ENCODE results near the gene CUX1.

CUX1 gene

DNA sequence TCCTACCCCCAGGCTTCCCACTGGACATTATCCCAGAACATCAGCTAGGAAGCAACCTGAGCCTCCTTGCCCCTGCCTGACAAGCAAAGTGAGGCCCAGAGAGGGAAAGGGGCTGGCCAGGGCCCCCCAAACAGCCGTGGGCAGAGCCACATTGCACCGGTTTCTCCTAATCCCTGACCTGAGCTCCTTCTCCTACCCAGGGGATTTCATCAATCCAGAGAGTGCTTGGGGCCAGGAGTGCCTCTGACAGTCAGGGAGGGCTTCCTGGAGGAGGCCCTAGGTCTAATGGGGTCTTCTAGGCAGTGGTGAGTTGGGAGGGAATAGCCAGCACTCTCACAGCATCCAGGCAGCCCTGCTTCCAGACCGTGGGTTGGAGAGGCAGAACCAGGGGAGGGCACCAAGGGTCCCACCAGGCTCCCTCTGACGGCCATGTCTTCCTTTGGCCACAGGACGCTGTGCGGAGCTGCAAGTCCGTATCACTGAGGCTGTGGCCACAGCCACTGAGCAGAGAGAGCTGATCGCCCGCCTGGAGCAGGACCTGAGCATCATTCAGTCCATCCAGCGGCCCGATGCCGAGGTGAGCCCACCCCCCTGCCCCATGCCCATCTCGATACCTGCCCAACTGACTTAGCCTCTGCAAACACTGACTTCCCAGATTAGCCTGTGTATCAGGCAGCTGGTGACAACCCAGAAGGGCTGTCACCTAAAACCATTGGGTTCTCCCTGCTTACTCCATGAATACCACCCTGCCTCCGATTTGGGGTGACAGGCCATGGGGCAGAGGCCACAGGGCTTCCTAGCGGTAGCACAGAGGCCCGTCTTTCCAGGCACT lies 455.7 kb downstream of the CUX1 start:
- no peak for DNase-seq (ENCODE audit: extremely low read depth in 1 of 2, low read depth in 1 of 2)

DNA sequence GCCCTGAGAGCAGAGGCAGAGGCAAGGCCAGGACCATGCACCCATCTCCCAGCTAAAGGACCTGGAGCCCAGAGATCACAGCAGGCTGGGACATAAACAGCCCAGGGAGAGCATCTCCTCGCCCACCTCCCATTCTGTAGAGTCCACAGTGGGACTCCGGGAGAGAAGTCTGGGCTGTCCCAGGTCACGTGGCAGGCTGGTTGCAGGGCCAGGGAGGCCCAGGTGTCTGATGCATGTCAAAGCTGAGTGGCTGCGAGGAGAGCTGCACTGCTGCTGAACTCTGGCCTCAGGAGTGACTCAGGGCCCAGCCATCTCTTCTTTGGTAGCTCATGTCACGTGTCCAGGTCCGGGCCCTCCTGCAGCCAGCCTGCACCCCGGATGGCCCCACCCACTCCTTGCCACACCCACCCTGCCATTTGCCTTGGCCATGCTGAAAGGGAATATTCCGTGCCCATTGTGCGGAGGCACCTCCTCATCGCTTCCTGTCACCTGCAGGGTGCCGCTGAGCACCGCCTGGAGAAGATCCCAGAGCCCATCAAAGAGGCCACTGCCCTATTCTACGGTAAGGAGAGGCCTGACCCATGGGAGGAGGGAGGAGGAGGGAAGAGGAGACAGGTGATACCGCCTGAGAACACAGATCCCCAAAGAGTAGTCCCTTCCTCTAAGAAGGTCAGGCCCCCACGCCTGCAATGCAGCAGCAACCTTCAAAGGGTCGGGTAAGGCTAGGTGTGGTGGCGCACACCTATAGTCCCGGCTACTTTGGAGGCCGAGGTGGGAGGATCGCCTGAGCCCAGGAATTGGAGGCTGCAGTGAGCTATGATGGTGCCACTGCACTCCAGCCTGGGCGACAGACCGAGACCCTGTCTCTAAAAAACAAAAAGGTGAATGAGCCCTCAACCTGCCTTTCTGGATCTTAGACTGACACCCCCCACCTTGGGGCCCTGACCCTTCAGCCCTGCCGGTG lies 456.6 kb downstream of the CUX1 start:
- DNase-seq (ENCODE audit: extremely low read depth in 1 of 2, low read depth in 1 of 2) = no peak

DNA sequence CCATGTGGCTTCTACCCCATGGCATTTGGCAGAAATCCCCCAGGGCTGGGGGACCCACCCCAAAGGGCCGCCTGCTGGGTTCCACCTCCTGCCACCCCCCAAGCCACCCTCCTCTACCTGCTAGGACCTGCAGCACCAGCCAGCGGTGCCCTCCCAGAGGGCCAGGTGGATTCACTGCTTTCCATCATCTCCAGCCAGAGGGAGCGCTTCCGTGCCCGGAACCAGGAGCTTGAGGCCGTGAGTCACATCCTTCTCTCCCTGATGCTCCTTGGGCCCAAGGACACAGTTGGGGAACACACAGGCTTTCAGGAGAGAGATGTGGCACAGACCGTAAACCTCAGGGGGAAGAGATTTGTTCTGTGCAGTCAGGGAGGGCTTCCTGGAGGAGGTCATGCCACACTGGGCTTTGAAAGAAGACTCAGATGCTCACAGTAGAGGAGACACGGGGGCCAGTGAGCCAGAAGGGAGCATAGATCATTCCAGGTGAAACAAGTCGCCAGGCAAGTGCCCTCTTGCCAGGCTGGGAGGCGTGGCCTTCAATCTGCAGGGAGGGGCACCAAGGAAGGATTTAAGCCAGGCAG lies 457.8 kb downstream of the CUX1 start:
- DNase-seq (ENCODE audit: extremely low read depth in 1 of 2, low read depth in 1 of 2) = no peak

DNA sequence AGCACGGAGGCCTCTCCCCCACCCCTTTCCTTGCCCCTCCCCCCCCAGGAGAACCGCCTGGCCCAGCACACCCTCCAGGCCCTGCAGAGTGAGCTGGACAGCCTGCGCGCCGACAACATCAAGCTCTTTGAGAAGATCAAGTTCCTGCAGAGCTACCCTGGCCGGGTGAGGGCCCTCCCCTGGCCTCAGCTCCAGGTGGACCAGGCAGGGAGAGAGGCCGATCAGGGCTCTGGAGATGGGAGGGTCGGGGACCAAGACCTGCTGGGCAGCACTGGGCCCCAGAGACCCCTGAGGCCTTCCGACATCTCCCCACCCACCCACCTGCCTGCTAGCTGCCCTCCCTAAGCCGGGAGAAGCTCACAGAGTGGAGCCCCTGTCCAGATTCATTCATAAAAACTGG lies 460.5 kb downstream of the CUX1 start:
- DNase-seq (ENCODE audit: extremely low read depth in 1 of 2, low read depth in 1 of 2) = no peak

DNA sequence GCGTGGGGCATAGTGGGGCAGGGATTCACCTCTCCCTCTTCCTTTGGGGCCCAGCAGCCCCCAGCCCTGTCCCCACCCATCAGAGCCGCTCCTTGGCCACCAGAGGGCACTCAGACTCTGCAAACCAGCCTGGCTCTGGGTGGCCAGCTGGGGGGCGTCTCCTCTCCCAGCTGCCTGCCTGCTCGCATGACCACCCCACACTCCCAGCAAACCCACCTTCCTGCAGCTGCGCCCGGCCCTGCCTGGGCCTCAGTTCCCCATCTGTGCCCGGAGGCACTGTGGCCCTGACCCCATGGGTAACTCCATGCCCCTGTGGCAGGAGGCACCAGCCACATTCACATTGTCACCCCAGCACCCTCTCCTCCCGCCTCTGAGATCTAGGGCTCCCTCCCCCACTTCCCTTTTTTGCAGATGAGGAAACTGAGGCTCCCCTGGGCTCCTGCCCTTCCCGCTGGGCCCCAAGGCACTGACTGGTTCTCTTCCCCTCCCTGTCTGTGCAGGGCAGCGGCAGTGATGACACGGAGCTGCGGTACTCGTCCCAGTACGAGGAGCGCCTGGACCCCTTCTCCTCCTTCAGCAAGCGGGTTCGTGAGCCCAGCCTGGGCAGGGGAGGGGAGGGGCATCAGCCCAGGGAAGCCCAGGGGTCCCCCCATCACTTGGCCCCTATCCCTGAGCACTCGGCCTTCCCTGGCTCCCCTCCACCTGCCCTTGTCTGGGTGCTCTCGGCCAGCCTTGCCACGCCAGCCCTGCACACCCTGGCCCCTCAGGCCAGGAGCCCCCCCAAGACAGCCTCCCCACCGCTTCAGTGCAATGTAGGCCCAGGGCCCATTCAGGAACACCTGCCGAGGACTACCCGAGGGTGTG lies 462.3 kb downstream of the CUX1 start:
- DNase-seq (ENCODE audit: extremely low read depth in 1 of 2, low read depth in 1 of 2) = no peak

DNA sequence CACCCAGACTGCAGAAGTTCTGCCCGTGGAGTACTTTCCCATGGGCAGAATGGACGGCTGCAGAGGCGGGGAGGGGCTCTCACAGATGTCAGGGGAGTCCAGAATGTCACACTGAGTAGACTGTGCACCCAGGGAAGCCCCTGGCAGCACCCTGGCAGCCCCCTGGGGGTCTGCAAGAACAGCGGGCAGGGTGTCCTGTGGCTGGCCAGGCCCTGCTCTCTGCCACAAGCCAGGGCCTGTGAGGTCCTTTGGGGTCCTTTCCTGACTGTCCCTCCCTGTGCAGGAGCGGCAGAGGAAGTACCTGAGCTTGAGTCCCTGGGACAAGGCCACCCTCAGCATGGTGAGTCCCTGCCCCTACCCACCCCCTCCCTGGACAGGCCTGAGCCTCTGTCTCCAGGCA lies 463.1 kb downstream of the CUX1 start:
- no peak for DNase-seq (ENCODE audit: extremely low read depth in 1 of 2, low read depth in 1 of 2)

DNA sequence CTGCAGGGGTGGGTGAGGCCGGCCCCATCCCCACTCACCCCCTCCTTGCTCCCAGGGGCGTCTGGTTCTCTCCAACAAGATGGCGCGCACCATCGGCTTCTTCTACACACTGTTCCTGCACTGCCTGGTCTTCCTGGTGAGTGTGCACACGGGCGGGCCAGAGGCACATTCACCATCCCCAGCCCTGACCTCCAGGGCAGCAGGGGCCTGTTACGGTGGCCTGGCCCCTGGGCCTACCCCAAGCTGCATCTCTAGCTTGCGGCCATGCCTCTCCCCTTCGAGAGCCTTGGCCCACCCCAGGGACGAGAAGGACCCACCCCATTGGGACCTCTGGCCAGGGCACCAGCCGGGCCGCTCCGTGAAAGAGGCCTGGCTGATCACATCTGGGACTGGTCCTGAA lies 464.4 kb downstream of the CUX1 start:
- no peak for DNase-seq (ENCODE audit: extremely low read depth in 1 of 2, low read depth in 1 of 2)

DNA sequence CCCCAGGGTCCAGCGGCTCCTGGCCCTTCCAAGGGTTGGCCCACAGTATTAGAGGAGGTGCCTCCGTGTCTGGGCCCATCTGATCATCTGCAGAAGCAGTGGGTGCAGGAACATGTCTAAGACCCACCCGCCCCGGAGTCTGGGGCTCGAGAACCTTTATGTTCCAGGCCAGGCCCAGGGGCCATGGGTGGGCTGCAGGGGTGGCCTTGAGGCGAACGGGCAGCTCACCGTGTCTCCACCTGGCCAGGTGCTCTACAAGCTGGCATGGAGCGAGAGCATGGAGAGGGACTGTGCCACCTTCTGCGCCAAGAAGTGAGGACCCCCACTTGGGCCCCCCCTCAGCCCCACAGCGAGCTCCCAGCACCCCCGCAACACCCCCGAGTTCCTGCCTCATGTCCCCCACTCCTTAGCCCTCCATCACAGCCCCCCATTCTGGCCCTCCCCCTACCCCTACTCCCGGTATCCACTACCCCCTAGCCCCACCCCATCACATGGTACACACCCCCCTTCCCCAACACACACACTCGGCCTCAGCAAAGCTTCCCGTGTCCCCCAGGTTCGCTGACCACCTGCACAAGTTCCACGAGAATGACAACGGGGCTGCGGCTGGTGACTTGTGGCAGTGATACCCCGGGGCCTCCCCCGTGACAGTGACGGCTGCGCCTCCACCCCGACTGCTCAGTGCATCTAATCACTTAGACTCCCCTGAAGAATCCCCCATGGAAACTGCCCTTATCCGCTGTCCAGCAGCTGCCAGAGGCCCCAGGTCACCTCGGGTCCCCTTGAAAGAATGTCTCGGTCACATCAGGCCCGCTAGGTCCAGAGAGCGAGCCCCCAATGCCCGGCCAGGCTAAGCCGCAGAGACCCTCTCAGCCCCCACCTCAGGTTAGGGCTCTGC lies 465.3 kb downstream of the CUX1 start:
- DNase-seq (ENCODE audit: extremely low read depth in 1 of 2, low read depth in 1 of 2) = no peak

DNA sequence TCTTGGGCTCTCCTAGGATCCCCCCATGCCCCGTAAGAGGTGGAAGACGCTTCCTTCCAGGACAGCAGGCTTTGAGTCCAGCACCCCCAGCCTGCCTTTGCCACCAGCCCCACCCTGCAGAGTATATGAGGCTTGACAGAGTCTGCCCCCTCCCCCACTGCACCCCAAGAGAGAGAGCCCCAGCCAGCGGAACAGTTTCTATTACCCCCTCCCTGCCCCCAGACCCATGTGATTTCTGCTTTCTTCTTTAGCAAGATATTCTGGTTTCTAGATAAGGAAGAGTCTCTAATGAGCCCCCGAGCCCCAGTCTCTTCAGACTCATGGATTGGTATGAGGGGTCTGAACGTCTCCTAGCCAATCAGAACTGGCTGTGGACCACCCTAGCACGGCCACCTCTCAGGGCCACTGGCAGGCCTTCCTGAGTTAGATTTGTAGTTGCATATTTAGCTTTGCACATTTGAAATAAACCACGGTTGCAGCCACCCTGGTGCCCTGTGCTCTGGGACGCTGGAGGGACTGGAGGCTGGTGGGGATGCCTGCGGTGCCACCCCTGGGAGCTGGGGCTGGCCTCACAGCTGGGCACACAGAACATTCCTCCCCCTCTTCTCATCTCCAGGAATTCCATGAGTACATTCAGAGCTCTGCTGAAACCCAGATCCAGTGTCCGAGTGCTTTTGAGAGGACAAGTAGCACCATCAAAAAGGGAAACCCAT lies 466.2 kb downstream of the CUX1 start:
- DNase-seq (ENCODE audit: extremely low read depth in 1 of 2, low read depth in 1 of 2) = no peak

DNA sequence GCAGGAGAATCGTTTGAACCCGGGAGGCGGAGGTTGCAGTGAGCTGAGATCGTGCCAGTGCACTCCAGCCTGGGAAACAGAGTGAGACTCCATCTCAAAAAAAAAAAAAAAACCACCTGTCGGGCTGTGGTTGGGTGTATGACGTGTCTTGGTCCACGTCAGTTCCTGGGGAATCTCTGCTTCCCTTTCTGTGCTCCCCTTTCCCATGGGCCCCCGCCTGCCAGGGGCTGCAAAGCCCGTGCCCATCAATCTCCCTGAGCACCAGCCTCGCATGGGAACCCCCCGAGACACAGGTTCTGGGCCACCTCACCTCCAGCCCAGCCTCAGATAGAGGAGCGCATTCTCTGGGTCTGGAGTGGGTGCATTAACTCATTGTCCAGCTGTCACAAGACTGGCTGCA lies 467.0 kb downstream of the CUX1 start:
- DNase-seq (ENCODE audit: extremely low read depth in 1 of 2, low read depth in 1 of 2) = no peak

DNA sequence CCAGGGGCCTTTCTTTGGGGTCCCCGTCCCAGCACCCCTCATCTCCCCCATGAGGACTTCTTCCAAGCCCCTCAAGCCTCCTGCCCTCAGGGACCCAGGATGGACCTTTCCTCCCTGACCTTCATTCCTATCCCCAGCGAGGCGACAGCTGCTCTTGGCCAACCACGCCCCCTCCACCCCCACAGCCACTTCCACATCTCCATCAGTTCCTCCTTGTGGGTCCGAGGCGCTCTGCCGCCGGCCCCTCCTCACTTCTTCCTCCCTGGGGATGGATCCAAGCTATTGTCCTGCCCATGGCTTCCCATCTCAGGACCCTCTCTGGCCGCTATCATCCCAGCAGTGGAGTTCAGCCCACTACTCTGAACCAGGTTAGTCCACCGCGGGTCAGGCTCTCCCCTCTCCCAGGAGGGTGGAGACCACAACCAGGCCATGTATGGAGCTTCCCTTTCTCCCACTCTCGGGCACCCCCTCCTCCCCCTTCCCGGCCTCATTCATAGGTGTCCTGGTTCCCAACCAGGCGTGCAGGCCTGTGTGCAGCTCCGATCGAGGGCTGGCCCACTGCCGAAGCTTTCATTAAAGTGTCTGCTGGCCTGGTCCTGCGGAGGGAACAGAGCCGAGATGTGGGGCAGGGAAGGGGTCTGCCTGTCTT lies 467.6 kb downstream of the CUX1 start:
- no peak for DNase-seq (ENCODE audit: extremely low read depth in 1 of 2, low read depth in 1 of 2)

DNA sequence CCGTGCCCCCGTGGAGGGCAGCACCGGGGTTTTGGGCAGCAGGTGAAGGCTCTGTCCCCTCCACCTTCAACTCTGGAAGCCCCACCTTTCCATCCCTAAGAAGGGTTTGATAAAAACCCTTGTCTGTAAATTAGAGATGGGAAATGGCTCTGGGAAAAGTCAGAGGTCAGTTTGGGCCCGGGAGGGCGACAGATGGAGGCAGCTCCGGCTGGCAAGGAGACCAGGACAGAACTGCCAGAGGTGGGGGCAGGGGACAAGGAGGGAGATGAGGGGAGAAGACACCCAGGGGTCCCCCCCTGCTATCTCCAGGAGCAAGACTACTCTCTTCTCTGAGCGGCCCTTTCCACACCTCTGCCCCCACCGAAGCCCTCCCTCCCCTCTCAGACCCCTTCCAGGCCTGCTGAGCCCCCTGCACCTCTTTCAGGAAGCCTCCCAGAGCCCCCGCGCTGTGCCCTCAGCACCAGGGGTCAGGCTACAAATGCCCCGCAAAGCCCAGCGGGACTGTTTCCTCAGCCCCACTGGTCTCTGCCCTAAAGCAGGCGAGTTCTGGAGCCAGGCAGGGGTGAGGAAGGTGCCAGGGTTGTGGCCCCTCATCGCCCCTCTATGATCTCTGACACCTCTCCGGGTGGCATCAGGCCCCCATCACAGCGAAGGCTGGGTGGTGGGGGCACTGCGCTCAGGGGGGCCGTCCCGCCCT lies 468.3 kb downstream of the CUX1 start:
- no peak for DNase-seq (ENCODE audit: extremely low read depth in 1 of 2, low read depth in 1 of 2)

DNA sequence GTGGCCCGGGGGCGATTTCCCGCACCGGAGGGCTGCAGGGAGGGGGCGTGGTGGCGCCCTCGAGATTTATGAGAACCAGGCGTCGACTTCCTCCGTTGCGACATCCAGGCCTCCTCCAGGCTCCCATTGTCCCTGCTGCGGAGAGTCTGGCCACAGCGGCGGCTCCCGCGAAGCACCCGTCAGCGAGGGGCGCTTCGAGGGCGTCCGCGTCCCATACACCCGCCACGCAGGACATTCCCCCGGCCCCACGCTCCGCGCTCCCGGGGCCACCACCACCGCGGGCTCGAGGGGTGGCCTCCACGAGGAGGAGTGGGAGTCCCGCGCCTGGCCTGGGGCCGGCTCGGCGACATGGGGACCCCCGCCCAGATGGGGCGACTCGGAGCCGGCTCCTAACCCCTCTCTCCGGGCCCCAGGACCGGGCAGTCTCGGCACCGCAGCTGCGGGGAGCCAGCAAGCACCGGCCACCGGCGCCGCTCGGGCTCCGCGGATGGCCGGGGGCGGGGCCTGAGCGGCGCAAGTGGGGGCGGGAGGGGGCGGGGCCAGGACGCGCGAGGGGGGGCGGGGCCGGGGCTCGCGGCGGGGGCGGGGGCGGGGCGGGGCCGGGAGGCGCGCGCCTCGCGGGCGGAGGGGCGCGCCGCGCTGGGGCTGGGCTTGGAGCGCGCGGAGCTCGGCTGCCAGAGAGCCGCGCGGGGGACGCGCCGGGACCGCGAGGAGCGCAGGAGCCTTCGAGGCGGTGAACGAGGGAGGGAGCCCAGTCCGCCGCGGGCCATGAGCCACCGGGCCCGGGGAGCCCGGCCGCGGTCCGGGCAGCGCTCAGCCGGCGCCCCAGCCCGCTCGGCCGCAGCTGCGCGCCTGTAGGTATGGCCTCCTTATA lies 469.0 kb downstream of the CUX1 start, which contains the start of gene SH2B2:
Gene SH2B2 (plus strand): TSS at position 632 of the 874 bp plus-strand sequence. CDS start 13,683 bp downstream, outside the sequence.
- no peak for DNase-seq (ENCODE audit: extremely low read depth in 1 of 2, low read depth in 1 of 2)

DNA sequence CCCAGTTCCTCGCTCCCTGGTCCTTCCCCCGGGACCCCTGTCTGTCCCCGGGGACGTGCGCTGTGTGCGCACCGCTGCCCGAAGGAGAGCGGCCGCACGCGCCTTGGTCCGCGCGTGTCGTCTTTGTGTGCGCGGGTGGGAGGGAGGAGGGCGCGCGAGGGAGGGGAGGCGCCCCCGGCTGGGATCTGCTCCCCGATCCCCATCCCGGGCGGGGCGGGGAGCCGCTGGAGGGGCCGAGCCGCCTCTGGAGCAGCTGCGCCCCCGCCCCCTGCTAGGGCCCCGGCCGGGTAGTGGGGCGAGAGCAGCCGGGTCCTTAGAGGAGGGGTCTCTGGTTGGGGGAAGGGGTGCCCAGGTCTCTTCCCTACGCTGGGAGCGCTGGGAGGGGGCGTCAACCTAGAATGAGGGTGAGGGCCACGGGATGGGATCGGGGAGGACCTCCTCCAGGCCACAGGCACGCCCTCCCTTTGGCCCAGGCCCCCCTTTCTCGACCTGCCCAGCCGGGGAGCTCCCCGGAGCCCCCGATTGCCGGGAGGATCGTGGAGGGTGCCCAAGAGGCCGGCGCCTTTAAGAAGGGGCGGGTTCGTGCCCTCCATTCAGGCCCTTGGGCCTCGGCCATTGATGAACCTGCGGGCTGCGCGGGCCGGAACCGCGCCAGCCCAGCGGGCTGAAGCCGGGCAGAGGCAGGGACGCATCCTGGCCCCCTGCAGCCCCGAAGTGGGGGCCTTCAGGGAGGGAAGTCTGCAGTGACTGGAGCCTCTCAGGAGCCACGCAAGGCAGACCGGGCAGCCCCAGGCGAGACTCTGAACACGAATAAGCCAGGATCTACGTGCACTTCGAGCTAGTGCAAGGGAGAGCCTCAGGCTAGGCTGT lies 469.9 kb downstream of the CUX1 start:
- DNase-seq (ENCODE audit: extremely low read depth in 1 of 2, low read depth in 1 of 2) = no peak

DNA sequence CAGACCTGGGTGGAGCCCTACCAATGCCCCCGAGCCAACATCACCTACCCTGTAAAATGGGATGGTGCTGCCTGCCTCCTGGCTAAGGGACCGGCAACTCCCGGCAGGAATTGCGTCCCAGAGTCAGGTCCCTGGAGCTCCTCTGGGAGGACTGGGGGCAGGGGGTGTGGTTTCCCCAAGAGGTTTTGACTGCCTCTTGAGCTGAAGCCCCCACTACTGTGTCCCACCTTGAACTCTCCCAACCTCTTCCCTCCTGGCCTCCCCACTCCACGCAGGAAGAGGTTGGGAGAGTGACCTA lies 470.5 kb downstream of the CUX1 start:
- no peak for DNase-seq (ENCODE audit: extremely low read depth in 1 of 2, low read depth in 1 of 2)

Data from stimulated activated CD8-positive, alpha-beta memory T cell treated with anti-CD3 and anti-CD28 coated beads, Interleukin-7, amount 100 ng/mL, for 48 hours (primary cell).